HG03095 (cell line): ENCODE measurements around the gene ADAD2.

Source experiments
- ATAC-seq: cut with Tn5 transposase; IDR thresholded peaks from one replicate; pipeline ENCODE4 v1.9.1; 2021; ENCODE audit warnings: moderate library complexity; ENCODE audit not compliant: unreplicated experiment

Gene ADAD2

GRCh38 chr16:84220851-84221250 lies 29.9 kb downstream of the ADAD2 start:
- ATAC-seq = no peak

- ATAC-seq = no peak
These were observed 32.5 kb downstream of the ADAD2 start for GRCh38 chr16:84223456-84223855.

GRCh38 chr16:84224554-84224953 lies 33.6 kb downstream of the ADAD2 start:
- ATAC-seq = no peak

- ATAC-seq = no peak
These were observed 34.2 kb downstream of the ADAD2 start for GRCh38 chr16:84225126-84225525.

- ATAC-seq = no peak
These were observed 34.6 kb downstream of the ADAD2 start for GRCh38 chr16:84225571-84225970.

DNA sequence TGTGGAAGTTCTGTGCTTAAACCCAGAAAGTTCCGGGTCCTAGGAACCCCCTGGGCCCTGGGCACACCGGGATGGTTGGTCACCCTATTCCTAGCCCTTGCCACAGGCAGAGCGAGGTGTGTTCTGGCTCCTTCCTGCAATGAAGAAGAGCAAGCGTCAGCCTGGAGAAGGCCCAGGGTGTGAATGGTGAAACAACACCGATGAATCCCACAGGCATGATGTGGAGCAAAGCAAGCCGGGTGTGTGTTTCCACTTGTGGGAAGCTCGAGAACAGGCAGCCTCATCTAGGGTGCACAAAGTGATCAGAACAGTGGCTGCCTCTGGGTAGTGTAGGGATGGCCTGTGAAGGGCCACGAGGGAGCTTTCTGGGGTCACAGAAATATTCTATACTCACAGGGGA lies 35.1 kb downstream of the ADAD2 start:
- ATAC-seq = no peak

GRCh38 chr16:84227548-84227947 lies 36.6 kb downstream of the ADAD2 start:
- ATAC-seq = no peak

GRCh38 chr16:84228256-84228838 lies 37.4 kb downstream of the ADAD2 start:
- no peak for ATAC-seq

DNA sequence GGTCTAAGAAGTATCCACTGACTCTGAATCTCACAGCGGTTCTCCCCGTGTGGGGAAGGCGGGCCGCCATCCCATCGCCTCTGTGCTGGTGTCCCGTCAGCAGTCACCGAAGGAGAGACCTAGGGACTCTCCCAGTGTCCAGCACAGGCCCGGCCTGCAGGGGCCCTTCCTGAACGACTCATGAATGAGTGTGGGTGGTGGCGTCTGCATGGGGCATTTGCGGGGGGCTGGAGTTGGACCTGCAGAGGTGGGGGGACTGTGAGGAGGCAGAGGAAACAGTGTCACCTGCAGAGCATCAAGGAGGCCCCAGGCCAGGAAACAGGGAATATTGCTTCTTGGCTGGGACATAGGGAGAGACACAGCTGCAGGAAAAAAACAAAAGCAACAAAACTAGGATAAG lies 38.5 kb downstream of the ADAD2 start:
- ATAC-seq = no peak

DNA sequence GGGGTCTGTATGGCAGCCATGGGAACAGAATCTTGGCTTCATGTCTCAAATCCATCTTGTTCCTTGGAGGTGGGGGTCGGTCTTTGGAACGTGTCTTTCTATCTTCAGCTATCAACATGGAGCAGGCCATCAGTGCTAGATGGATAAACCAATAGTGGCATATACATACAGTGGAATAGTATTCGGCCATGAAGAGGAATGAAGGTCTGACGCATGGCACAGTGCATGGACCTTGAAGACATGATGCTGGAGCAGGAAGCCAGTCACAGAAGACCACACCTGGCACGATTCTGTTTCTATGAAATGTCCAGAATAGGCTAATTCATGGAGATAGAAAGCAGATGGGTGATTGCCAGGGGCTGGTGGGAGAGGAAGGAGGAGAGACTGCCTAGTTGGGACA lies 41.1 kb downstream of the ADAD2 start:
- ATAC-seq = no peak

DNA sequence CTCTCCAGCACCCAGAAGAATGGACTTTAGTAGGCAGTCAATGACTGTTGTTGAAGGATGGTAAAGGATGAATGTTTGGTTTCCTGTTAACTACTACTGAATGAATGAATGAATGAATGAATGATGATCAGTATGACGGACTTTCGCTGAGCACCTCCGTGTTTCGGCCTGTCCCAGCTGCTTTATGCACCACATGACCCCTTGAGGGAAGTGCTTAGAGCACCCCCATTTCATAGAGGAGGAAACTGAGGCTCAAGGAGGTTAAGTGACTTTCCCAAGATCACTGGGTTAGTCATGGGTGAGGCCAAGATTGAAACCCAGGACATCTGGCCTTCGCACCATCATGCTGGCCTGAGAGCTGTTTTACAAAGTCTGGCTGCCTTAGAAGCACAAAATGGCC lies 42.0 kb downstream of the ADAD2 start:
- no peak for ATAC-seq

DNA sequence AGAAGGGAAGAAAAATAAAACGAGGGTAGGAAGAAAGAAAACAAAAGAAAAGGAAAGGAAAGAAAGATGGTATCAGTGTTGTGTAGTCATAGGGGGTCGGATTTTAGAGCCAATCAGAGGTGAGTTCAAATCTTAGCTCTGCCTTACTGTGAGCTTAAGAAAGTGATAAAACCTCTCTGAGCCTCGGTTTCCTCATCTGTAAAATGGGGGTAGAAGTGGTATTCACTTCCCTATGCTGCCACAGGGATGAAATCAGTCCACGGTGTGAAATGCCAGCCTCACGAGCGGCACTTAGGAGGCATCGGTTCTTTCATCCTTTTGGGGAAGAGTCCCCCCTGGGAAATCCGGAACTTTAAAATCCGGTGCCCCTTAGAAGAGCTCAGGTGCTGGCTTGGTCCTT lies 42.8 kb downstream of the ADAD2 start:
- no peak for ATAC-seq

DNA sequence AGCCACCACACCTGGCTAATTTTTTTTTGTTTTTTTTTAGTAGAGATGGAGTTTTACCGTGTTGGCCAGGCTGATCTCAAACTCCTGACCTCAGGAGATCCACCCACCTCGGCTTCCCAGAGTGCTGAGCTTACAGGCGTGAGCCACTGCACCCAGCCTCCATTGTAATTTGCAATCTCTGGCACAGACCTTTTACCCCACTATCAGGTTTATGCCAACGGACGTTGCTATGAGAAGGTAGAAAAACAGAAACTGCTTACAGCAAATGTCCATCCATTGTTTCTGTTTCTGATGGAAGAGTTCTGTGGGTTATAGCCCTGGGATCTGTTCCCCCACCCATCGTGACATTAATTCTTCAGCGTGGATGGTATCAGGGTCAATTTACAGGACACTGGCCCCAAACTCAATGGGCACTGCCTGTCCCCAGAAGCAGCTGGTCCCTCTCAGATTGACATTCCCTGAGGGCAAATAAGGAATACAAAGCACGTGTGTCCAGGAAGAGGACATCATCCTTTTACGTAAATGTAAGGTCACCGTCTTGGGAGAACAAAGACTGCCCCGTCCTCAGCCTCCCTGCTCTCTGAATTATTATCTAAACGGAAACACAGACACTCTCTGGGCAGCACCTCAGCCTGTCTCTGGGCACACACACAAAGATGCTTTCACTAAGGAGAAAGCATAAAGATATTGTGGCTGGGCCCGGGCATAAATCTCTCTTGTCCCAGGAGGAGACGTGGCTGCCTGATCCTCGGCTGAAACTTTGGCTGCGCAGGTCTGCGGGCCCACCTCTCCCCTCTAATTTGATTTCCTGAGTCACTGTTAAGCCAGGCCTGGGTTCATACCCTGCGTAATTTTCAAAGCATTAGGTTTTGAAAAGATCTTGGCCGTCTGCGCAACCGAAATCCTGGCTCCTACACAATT lies 43.6 kb downstream of the ADAD2 start:
- ATAC-seq = no peak

DNA sequence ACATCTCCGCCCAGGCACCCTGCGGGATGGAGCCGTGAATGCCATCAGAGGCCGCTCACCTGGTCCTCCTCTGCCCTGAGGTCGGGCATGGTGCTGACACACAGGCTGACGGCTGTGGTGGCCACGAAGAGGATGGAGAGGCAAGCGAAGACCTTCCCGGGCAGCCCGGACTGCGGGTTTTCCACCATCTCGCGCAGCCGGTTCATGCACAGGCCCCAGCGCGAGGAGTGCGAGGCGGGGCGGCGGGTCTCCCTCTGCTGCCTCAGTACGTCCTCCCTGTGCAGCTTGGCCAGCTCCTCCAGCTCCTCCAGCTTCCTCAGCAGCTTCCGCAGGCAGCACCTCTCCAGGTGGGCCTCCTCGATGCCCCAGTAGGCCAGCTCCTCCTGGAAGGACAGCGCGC lies 45.7 kb downstream of the ADAD2 start:
- ATAC-seq = no peak

- ATAC-seq = no peak
These were observed 47.2 kb downstream of the ADAD2 start for GRCh38 chr16:84237994-84238750.

GRCh38 chr16:84239141-84239769 lies 48.3 kb downstream of the ADAD2 start:
- ATAC-seq = no peak

GRCh38 chr16:84239909-84240308 lies 49.0 kb downstream of the ADAD2 start, which contains the start of gene KCNG4:
KCNG4 (minus strand) TSS chr16:84240012; CDS start chr16:84237485, 2,527 bp downstream.
- ATAC-seq = no peak

GRCh38 chr16:84240455-84240854 lies 49.5 kb downstream of the ADAD2 start:
- no peak for ATAC-seq

DNA sequence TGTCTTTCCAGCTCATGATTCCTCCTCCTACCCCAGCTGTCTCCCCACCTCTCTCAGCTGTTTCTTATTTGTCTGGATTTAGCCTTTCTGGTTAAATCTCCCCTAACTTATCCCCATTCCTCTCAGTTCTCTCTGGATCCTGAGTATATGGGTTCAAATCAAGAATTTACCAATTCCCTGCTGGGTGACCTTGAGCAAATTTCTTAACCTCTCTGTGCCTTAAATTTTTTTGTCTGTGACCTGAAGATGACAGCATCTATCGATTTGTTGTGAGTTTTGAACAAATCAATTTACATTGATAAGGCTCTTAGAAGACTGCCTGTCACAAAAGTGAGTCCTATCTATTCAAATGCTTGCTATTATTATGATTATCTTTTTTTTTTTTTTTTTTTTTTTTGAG lies 50.8 kb downstream of the ADAD2 start:
- ATAC-seq = no peak

- ATAC-seq = no peak
These were observed 51.9 kb downstream of the ADAD2 start for GRCh38 chr16:84242839-84243238.

- ATAC-seq = no peak
These were observed 52.8 kb downstream of the ADAD2 start for GRCh38 chr16:84243732-84244131.
